ENCODE measurements around the gene POGZ.

DNA sequence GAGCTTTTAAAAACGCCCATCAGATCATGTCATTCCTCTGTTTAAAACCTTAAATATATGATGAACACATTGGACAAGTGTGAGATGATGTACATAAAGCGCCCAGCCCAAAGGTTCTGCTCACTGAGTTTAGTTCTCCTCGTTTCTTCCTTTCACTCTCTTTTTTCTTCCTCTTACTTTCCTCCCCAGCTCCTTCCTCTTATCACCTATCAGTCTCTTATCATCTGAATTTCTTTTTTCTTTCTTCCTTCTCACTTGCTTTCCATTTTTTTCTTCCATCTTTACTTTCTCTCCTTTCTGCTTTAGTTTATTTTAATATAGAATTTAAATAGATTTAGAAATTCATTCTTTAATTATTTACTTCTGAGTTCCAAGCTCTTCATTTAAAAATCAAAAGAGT lies 17.8 kb upstream of the POGZ start:
- no peak for TF ChIP-seq RAD21 (conservative IDR thresholded peaks at IDR 0.05 in 1 of 2, IDR thresholded peaks at IDR 0.05 in 1 of 2)
- no peak for TF ChIP-seq POLR2AphosphoS2 (conservative IDR thresholded peaks at IDR 0.05; ENCODE audit: low read length)
- no peak for TF ChIP-seq POLR2A (IDR thresholded peaks at IDR 0.05; ENCODE audit: low read length)
